GM21390 (cell line): ENCODE data around the gene AGPAT4.
"Not testable (repeated sequence)": the region's sequence is repeated elsewhere in the genome, so short reads cannot be mapped to it uniquely, and the experiment has no call there.

Experiments used
- ATAC-seq: cut with Tn5 transposase; IDR thresholded peaks from one replicate; pipeline ENCODE4 v1.9.1; 2021; ENCODE audit not compliant: unreplicated experiment

The AGPAT4 gene

DNA sequence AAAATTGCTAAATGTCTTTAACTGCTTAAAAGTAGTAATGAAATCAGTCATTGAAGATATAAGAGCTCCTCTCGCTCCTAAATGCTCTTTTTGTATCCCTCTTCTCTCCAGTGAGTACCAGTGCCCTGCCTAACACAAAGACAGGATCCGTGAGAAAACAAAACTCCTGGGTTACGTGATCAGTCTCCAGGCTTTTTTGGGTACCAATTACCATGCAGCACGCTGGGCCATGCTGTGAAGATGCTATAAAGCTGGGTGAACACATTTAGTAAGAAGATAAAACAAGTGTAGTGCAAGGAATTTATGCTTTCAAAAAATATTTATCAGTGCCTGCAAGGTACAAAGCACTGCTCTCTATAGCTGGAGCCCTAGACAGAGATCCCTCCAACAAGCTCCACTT lies 66.7 kb downstream of the AGPAT4 start:
- no peak for ATAC-seq

DNA sequence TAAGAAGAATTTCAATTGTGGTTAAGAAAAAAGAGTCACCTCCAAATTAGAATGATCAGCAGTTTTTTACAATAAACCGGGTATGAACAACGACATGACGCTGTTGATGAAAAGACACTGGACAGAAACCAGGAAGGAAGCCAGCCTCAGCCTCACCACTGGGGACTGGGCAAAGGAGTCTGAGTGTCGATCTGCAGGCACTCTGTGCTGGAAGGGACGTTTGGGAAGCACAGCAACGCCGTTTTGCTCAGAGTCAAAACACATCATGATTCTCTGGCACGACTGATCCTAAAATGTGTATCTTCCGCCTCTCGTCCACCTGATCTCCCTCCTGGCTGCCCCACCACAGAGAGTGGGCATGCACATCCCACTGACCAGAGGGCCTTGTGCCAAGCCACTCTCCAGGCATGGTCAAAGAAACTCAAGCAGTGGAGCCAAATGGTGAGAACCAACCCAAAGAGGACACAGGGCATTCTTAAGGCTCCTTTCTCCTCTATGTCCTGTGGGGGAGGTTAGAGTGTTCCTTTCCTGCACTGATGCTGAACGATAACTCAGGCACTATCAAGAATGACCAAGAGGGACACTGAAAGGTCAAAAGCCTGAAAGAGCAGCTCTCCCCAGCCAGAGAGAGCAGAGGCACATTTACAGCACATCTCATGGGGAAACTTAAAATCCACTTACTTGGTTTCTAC lies 68.8 kb downstream of the AGPAT4 start:
- no peak for ATAC-seq

DNA sequence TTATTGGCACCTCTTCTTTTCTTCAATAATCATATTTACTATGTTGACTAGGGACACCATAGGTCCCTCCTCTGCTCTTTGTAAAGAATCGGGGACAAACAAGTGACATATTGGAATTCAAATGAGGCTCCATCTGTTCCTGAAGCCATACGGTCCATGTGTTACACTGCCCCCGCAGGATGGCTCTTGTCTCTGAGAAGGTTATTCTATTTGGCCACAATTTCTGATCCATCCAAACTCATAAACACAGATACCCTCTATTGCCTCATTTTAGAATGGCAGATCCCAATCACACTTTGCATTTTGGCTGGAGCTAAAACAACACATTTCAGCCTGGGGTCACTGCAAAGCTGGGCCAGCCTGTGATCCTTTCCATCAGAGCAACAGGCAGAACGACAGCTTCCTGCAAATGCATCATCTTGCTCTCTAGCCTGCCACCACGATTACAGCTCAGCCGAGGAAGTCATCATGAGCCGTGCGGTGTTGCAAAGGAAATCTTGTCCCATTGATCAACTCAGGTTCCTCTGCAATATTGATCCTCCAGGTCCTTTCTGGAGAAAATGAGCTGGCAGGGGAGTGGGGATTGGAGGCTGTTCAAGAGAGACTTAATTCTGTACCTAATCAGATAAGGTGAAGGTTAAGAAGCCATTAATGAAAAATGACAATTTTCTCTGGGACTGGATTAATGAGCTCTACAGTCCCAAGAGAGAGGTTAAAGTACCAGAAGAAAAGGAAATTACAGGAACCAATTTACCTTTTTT lies 73.1 kb downstream of the AGPAT4 start:
- ATAC-seq = no peak

- no peak for ATAC-seq
These were observed 74.0 kb downstream of the AGPAT4 start for GRCh38 chr6:161199850-161200249.

GRCh38 chr6:161198783-161199460 lies 74.9 kb downstream of the AGPAT4 start:
- ATAC-seq = no peak

GRCh38 chr6:161198176-161198575 lies 75.7 kb downstream of the AGPAT4 start:
- ATAC-seq = no peak

GRCh38 chr6:161195386-161195785 lies 78.5 kb downstream of the AGPAT4 start:
- ATAC-seq = no peak

- ATAC-seq = no peak
These were observed 79.5 kb downstream of the AGPAT4 start for GRCh38 chr6:161194374-161194773.

GRCh38 chr6:161192636-161193411 lies 81.0 kb downstream of the AGPAT4 start:
- ATAC-seq = no peak

- no peak for ATAC-seq
These were observed 82.2 kb downstream of the AGPAT4 start for GRCh38 chr6:161191671-161192070.

DNA sequence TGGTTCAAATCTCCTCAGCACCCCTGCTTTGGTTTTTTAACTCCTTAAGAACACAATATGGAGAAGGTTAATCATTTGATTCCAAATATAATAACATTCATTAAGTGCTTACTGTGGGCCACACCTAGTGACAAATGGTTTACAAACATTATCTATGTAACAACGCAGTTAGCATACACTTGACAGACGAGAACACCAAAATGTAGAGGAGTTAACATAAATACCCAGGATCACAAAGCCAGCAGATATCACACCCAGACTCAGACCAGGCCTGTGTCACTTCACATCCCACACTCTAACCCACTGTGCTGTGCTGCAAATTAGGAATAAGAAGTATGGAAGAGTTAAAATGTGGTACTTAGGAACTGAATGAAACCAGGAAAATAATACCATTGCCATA lies 82.9 kb downstream of the AGPAT4 start:
- ATAC-seq = no peak

DNA sequence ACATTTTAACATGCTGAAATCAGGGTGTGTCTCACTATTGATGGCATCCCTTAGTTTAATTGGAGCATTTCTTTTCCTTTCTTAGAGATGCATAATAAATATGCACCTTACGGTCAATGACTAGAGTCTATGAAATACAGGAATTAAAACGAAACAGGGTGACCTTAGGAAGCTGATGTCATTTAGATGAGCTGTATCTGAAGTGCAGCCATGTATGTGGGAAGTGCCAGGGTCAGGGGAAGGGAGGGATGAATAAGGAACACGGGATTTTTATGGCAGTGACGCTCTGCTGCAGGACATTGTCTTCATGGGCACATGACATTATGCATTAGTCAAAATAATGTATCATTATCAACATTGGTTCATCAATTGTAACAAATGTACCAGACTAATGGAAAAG lies 84.0 kb downstream of the AGPAT4 start:
- ATAC-seq = no peak

GRCh38 chr6:161188547-161189465 lies 85.1 kb downstream of the AGPAT4 start:
- no peak for ATAC-seq

DNA sequence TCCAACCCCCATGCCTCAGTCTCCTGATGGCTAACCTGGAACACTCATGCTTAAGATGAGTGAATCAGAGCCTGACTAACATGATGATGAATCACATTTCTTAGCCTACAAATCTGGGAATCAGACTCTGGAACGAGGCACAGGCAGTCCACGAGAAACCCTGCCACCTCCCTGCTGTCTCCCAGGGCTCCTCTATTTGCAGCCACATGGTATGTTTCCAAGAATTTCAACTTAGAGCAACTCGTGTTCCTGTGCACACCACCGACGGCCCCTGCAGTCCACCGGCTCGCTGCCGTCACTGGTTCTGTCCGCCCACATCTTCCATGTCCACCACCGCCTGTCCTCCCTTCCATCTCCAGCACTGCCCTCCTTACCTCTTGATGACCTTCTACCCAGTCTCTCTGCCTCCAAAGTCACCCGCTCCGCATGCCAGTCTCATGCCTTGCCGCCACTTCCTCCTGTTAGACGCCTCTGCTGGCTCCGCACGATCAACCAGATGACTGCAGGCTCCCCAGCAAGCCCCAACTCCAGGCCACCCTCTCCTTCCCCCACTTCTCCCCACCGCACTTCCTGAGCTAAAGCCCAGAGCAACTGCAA lies 87.6 kb downstream of the AGPAT4 start:
- no peak for ATAC-seq

DNA sequence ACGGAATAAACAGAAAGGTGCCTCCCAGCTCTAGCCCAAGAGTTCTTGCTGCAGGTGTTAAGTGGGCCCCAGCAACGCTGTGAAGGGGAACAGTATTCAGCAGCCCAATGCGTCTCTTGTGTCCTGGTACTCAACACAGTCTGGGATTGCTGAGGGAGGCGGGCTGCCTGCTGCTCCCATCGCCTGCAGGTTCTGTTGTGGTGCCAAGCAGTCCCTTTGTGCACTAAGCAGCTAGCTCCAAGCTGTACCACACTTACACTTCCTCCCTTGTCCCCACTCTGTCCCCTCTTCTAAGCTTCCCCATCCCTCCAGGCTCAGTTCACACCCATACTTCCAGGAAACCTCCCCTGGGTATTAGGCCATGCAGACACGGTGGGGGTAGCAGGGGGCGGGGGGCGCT lies 92.7 kb downstream of the AGPAT4 start:
- no peak for ATAC-seq

GRCh38 chr6:161178155-161178554 lies 95.7 kb downstream of the AGPAT4 start:
- ATAC-seq = not testable (repeated sequence)

GRCh38 chr6:161176428-161176827 lies 97.4 kb downstream of the AGPAT4 start:
- ATAC-seq = not testable (repeated sequence)

DNA sequence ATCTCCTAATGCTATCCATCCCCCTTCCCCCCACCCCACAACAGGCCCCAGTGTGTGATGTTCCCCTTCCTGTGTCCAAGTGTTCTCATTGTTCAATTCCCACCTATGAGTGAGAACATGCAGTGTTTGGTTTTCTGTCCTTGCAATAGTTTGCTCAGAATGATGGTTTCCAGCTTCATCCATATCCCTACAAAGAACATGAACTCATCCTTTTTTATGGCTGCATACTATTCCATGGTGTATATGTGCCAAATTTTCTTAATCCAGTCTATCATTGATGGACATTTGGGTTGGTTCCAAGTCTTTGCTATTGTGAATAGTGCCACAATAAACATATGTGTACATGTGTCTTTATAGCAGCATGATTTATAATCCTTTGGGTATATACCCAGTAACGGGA lies 101.1 kb downstream of the AGPAT4 start:
- not testable (repeated sequence) for ATAC-seq

DNA sequence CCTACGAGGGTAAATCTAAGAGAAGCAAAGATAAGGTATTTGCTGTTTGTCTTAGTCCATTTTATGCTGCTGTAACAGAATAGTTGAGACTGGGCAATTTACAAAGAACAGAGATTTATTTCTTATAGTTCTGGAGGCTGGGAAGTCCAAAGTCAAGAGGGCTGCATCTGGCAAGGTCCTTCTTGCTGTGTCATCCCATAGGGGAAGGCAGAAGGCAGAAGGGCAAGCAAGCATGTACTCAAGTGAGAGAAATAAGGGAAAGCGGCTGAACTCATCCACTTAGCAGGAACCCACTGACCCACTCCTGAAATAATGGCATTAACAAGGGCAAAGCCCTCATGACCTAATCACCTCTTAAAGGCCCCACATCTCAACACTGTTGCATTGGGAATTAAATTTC lies 102.7 kb downstream of the AGPAT4 start:
- no peak for ATAC-seq

DNA sequence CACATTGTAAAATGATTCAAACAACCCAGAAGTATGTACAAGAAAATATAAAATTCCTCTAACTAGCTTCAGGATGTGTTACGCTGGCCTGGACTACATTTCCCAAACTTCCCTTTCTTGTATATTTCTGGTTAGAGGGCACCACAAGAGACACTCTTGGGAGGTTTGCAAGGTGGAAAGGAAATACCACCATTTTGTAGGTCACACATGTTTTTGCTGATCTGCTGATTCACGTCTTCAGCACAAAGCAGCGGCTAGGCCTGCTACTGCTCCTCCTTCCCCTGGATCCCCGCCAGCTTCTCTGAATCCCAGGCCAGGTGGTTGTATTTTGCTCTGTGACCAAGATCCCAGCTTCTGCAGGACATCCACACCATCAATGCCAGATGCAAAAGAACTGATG lies 104.2 kb downstream of the AGPAT4 start:
- no peak for ATAC-seq
